GM19324 (cell line): ENCODE results near the gene DCLK2.
"Not testable (repeated sequence)": the region's sequence is repeated elsewhere in the genome, so short reads cannot be mapped to it uniquely, and the experiment has no call there.

Source experiments
- ATAC-seq: cut with Tn5 transposase; IDR thresholded peaks from one replicate; pipeline ENCODE4 v1.9.1; 2021; ENCODE audit warnings: mild to moderate bottlenecking, moderate library complexity; ENCODE audit not compliant: unreplicated experiment, low FRiP score

Gene DCLK2

GRCh38 chr4:150145090-150145945, 67.1 kb downstream of the DCLK2 start:
- ATAC-seq = no peak

- ATAC-seq = no peak
These were observed 67.7 kb downstream of the DCLK2 start for GRCh38 chr4:150145946-150146340.

- ATAC-seq = no peak
These were observed 71.1 kb downstream of the DCLK2 start for GRCh38 chr4:150149381-150149780.

- no peak for ATAC-seq
These were observed 72.4 kb downstream of the DCLK2 start for GRCh38 chr4:150150629-150151062.

GRCh38 chr4:150152766-150153165, 74.5 kb downstream of the DCLK2 start:
- no peak for ATAC-seq

GRCh38 chr4:150155391-150155790, 77.1 kb downstream of the DCLK2 start:
- no peak for ATAC-seq

GRCh38 chr4:150156543-150156942, 78.3 kb downstream of the DCLK2 start:
- no peak for ATAC-seq

- ATAC-seq = no peak
These were observed 79.8 kb downstream of the DCLK2 start for GRCh38 chr4:150158041-150158440.

GRCh38 chr4:150160473-150160872, 82.2 kb downstream of the DCLK2 start:
- ATAC-seq = no peak

- ATAC-seq = no peak
These were observed 82.9 kb downstream of the DCLK2 start for GRCh38 chr4:150161109-150161508.

- ATAC-seq = not testable (repeated sequence)
These were observed 83.8 kb downstream of the DCLK2 start for GRCh38 chr4:150162020-150162419.

GRCh38 chr4:150164055-150164454, 85.8 kb downstream of the DCLK2 start:
- ATAC-seq = no peak

GRCh38 chr4:150164956-150165629, 86.8 kb downstream of the DCLK2 start:
- ATAC-seq = no peak

- ATAC-seq = no peak
These were observed 88.8 kb downstream of the DCLK2 start for GRCh38 chr4:150167054-150167453.

- ATAC-seq = no peak
These were observed 95.2 kb downstream of the DCLK2 start for GRCh38 chr4:150173432-150173861.

GRCh38 chr4:150173982-150174398, 95.7 kb downstream of the DCLK2 start:
- no peak for ATAC-seq

- ATAC-seq = no peak
These were observed 98.3 kb downstream of the DCLK2 start for GRCh38 chr4:150176547-150176946.

- no peak for ATAC-seq
These were observed 99.9 kb downstream of the DCLK2 start for GRCh38 chr4:150178161-150178560.

GRCh38 chr4:150181536-150181935, 103.3 kb downstream of the DCLK2 start:
- ATAC-seq = no peak

- ATAC-seq = no peak
These were observed 104.5 kb downstream of the DCLK2 start for GRCh38 chr4:150182794-150183193.

- not testable (repeated sequence) for ATAC-seq
These were observed 106.8 kb downstream of the DCLK2 start for GRCh38 chr4:150185033-150185432.

- ATAC-seq = no peak
These were observed 114.7 kb downstream of the DCLK2 start for GRCh38 chr4:150192986-150193385.
